Large intestine (tissue), 3 donors: Measurements from ENCODE around the gene BDKRB2. TPM values are rescaled to one million over a fixed set of nuclear protein-coding genes. Genes with fewer than 3 reads are reported as not detected.

Experiments
- DNase-seq, 2 donors: peaks; one replicate each; pipeline versions ENCODE4 v3.0.0 to v3.0.0-alpha.2; 2013
- H3K27ac ChIP-seq: one replicate; pipeline ENCODE4 v1.5.1; 2013; ENCODE audit warnings: low read length
- H3K27me3 ChIP-seq: 2 replicates; pipeline ENCODE4 v1.6.1; 2013; ENCODE audit warnings: low read length; ENCODE audit not compliant: control insufficient read depth, insufficient read depth
- H3K36me3 ChIP-seq: 2 replicates; pipeline ENCODE4 v1.6.1; 2013; ENCODE audit warnings: low read length; ENCODE audit not compliant: control insufficient read depth, insufficient read depth
- H3K4me1 ChIP-seq: one replicate; pipeline ENCODE4 v1.6.1; 2013; ENCODE audit warnings: low read length; ENCODE audit not compliant: control insufficient read depth, insufficient read depth
- H3K4me3 ChIP-seq: one replicate; pipeline ENCODE4 v1.5.1; 2013; ENCODE audit warnings: low read length
- H3K9me3 ChIP-seq: one replicate; pipeline ENCODE4 v1.6.1; 2013; ENCODE audit warnings: mild to moderate bottlenecking, low read depth, low read length, moderate library complexity; ENCODE audit not compliant: control insufficient read depth
- WGBS: methylation state at CpG from one replicate; pipeline ENCODE4 v1.1.5; 2013; ENCODE audit warnings: low lambda C conversion rate; ENCODE audit not compliant: insufficient coverage; 5-methylcytosine and 5-hydroxymethylcytosine counted together
- polyA plus RNA-seq: library from polyadenylated mRNA; unstranded; fragments of 120-200 nt; gene quantifications from one replicate; pipeline ENCODE4 v1.2.1, GENCODE V29; 2013

The BDKRB2 gene
- polyA plus RNA-seq, 1 donor = 9.1 TPM

GRCh38 chr14:96177766-96178375 is 26.8 kb upstream of the BDKRB2 start:
- DNase-seq = peak in 1 of 2 donors; percentile 56

GRCh38 chr14:96178461-96179321 is 25.9 kb upstream of the BDKRB2 start:
- Histone ChIP-seq H3K27ac (no peak overlapping the region), H3K9me3 (no peaks in the 10 kb centered on the region), H3K27me3 (no peaks in the 10 kb centered on the region), H3K4me3 (no peak overlapping the region), H3K36me3 (no peaks in the 10 kb centered on the region), H3K4me1 (peaks cover 9% of the 10 kb centered on the region)
- no peak for DNase-seq
- WGBS = no CpG with 5 or more reads among the region's 10 CpGs

More at GRCh38 chr14:96177766-96178375, 26.8 kb upstream of the BDKRB2 start:
- Histone ChIP-seq H3K27ac (no peak overlapping the region), H3K9me3 (no peaks in the 10 kb centered on the region), H3K27me3 (no peaks in the 10 kb centered on the region), H3K36me3 (no peaks in the 10 kb centered on the region), H3K4me1 (peaks cover 9% of the 10 kb centered on the region), H3K4me3 (no peak overlapping the region)
- 40% methylated on average over 1 of the region's 10 CpGs for WGBS

DNA sequence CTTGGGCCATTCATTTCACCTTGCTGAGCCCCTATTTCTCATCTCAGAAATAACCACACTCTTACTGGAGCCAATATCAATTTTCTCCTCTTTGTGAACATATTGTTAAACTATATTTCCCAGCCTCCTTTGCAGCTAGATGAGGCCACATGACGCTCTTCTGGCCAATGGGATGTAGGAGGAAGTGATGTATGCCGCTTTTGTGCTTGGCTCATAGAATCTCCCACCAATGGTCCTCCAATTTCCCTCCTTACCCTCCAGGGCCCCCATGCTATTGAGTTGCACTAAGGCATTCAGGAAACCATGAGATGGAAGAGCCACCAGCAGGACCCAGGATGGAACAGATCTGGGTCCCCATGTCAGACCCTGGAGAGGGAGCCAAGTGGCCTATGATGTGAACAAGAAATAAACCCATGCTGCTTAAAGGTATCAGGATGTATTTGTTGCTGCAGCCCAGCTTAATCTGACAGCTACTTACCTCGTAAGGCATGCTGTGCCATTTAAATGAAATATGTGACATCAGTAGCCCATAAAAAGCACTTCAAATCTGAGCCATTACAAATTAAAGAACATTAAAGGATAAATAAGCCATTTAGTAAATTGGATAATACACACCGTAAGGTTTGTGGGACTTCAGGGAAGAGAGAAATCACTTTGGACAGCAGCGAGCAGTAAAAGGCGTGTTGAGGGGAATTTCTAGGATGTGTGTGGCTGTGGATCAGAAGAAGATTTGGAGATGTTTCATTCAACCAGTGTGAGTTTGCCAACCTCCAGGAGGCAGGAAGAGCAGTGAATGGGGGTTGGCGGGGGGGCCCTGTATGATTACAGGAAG is 24.4 kb upstream of the BDKRB2 start:
- DNase-seq = no peak
- no peaks in the 10 kb centered on the region for H3K36me3 ChIP-seq
- H3K27me3 ChIP-seq = no peaks in the 10 kb centered on the region
- H3K4me3 ChIP-seq = no peak overlapping the region
- 100% methylated on average over 1 of the region's 7 CpGs for WGBS
- no peak overlapping the region for H3K27ac ChIP-seq
- no peaks in the 10 kb centered on the region for H3K9me3 ChIP-seq
- peaks cover 9% of the 10 kb centered on the region for H3K4me1 ChIP-seq

GRCh38 chr14:96181186-96182056 is 23.2 kb upstream of the BDKRB2 start:
- no peaks in the 10 kb centered on the region for H3K27me3 ChIP-seq
- no peak for DNase-seq

DNA sequence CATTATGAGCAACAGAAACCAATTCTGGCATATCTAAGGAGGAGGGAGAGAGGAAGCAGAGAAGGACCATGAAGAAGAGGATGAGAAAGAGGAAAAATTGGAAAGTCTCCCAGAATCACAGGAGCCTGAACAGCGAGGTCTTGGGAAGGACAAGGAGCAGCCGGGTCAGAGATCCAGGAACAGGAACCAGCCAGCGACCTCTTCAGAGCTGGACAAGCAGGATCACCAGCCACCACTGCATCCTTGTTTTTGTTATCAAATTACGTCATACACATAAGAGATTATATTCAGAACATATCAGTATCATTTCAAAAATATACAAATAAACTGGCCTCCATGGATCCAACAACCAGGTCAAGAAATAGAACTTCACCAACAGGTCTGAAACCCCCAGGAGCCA is 22.1 kb upstream of the BDKRB2 start:
- no peak for DNase-seq
- Histone ChIP-seq H3K27ac (no peak overlapping the region), H3K4me3 (no peak overlapping the region), H3K4me1 (peaks cover 5% of the 10 kb centered on the region), H3K36me3 (no peaks in the 10 kb centered on the region), H3K27me3 (no peaks in the 10 kb centered on the region), H3K9me3 (no peaks in the 10 kb centered on the region)
- WGBS = 80% methylated on average over 1 of the region's 4 CpGs

More at GRCh38 chr14:96181186-96182056, 23.2 kb upstream of the BDKRB2 start:
- WGBS = 100% methylated on average over 2 of the region's 17 CpGs
- no peaks in the 10 kb centered on the region for H3K9me3 ChIP-seq
- peaks cover 9% of the 10 kb centered on the region for H3K4me1 ChIP-seq
- H3K36me3 ChIP-seq = no peaks in the 10 kb centered on the region
- no peak overlapping the region for H3K27ac ChIP-seq
- no peak overlapping the region for H3K4me3 ChIP-seq

DNA sequence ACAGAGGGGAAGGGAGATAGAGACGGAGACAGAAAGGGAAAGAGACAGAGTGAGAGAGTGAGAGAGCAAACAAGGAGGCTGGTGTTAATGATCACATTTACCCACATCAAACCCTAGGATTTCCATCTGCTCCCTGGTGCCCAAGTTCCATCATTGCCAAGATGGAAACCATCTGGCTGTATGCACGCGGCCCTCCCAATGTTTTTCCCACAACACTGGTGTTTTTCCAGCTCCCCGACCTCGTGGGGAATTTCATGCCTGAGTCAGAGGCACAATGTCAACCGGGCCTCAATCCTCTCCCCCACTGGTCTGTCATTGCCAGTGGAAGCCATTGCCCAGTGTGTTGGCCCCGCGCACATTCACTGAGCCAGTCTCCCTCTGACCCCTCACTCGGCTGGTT is 19.9 kb upstream of the BDKRB2 start:
- no peak overlapping the region for H3K4me3 ChIP-seq
- no peaks in the 10 kb centered on the region for H3K36me3 ChIP-seq
- DNase-seq = no peak
- no peaks in the 10 kb centered on the region for H3K27me3 ChIP-seq
- no peak overlapping the region for H3K27ac ChIP-seq
- no peaks in the 10 kb centered on the region for H3K9me3 ChIP-seq
- no CpG with 5 or more reads among the region's 9 CpGs for WGBS
- H3K4me1 ChIP-seq = no peaks in the 10 kb centered on the region

GRCh38 chr14:96187216-96188031 is 17.2 kb upstream of the BDKRB2 start:
- H3K36me3 ChIP-seq = no peaks in the 10 kb centered on the region
- no peak for DNase-seq
- no peak overlapping the region for H3K27ac ChIP-seq
- no peaks in the 10 kb centered on the region for H3K27me3 ChIP-seq
- no CpG with 5 or more reads among the region's 9 CpGs for WGBS
- peaks cover 6% of the 10 kb centered on the region for H3K4me1 ChIP-seq
- H3K9me3 ChIP-seq = no peaks in the 10 kb centered on the region
- H3K4me3 ChIP-seq = no peak overlapping the region

DNA sequence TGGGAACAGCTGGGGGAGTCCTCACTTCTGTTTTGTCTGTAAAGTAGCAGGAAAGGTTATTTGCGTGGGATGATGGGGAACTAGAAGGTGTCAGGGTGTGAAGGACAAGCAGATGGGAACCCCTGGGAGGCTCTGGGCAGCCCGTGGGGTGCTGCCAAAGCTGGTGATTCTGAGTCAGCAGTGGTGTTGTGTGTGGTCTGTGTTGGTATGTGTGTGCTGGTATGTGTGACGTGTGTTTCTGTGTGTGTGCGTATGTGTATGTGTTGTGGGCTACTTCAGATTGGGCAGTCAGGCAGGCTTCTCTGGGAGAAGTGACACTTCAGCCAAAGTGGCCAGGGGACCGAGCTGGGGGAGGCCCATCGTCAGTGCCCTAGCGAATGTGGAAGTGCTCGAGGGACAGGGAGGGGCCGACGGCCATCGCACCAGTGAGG is 15.3 kb upstream of the BDKRB2 start:
- H3K4me3 ChIP-seq = no peak overlapping the region
- no peak overlapping the region for H3K27ac ChIP-seq
- H3K9me3 ChIP-seq = no peaks in the 10 kb centered on the region
- no CpG with 5 or more reads among the region's 11 CpGs for whole genome bisulfite sequencing
- no peaks in the 10 kb centered on the region for H3K36me3 ChIP-seq
- H3K27me3 ChIP-seq = no peaks in the 10 kb centered on the region
- DNase-seq = no peak
- H3K4me1 ChIP-seq = peaks cover 6% of the 10 kb centered on the region

DNA sequence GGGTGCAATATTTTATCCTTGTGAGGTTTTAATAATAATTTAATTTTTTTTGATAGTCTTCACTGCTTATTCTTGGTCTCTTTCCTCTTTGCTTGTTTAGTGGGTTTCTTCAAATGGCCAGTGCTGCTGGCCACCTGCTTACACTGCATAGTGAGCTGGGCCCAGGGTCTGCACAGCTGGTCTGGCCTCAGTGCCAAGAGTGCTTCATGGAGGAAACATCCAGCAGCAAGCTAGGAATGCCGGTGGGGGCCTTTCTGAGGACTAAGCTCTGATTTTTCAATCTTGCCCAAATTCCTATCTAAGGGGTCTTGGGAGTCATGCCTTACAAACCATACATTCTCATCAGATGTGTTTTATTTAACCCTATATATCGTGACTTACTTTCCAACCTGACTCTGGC is 13.3 kb upstream of the BDKRB2 start:
- Histone ChIP-seq H3K27ac (no peak overlapping the region), H3K4me3 (no peak overlapping the region), H3K36me3 (no peaks in the 10 kb centered on the region), H3K9me3 (no peaks in the 10 kb centered on the region), H3K4me1 (peaks cover 15% of the 10 kb centered on the region), H3K27me3 (no peaks in the 10 kb centered on the region)
- no peak for DNase-seq
- WGBS = no CpG with 5 or more reads among the region's 2 CpGs
